ENCODE results near the gene BEST3.

Gene BEST3

DNA sequence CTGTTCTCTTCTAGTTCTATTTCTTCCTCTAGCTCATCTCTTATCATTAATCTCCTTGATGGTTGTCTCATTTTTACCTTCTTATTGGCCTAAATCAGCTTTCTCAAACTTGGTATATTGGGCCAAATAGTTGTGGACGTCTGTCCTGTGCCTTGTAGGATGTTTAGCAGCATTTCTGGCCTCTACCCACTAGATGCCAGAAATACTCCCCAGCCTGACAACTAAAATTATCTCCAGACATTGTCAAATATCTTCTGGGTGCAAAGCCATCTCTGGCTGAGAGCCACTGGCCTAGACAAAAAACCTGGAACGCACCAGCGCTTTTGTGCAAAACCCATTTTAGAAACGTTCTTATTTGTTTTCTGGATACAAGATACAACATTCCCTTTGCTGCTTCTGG lies 49.6 kb downstream of the BEST3 start:
- Histone ChIP-seq H3K79me2 (ENCODE audit: low read length) (no peaks in the 10 kb centered on the region), H3K27me3 (replicated peaks; ENCODE audit: insufficient read depth, low read length) (no peaks in the 10 kb centered on the region), H3K4me3 (ENCODE audit: low read length) (no peak overlapping the region), H3K27ac (ENCODE audit: low read length) (no peak overlapping the region), H4K20me1 (ENCODE audit: insufficient read depth, low read length) (no peaks in the 10 kb centered on the region), H3K9me2 (replicated peaks; ENCODE audit: insufficient read depth, low read length) (no peaks in the 10 kb centered on the region), H2AFZ (ENCODE audit: low read length) (no peak overlapping the region), H3K4me2 (ENCODE audit: low read depth, low read length) (no peak overlapping the region), H3F3A (ENCODE audit: insufficient read depth, low read length) (no peaks in the 10 kb centered on the region), H3K9ac (ENCODE audit: low read length) (no peak overlapping the region), H3K4me1 (ENCODE audit: low read length) (no peaks in the 10 kb centered on the region), H3K9me3 (replicated peaks; ENCODE audit: insufficient read depth, low read length) (no peaks in the 10 kb centered on the region), H3K36me3 (replicated peaks; ENCODE audit: insufficient read depth, low read length) (no peaks in the 10 kb centered on the region)
- no peak for TF ChIP-seq EZH2 (optimal IDR thresholded peaks at IDR 0.05; ENCODE audit: low read depth, low read length)
- TF ChIP-seq, protein P1, sequence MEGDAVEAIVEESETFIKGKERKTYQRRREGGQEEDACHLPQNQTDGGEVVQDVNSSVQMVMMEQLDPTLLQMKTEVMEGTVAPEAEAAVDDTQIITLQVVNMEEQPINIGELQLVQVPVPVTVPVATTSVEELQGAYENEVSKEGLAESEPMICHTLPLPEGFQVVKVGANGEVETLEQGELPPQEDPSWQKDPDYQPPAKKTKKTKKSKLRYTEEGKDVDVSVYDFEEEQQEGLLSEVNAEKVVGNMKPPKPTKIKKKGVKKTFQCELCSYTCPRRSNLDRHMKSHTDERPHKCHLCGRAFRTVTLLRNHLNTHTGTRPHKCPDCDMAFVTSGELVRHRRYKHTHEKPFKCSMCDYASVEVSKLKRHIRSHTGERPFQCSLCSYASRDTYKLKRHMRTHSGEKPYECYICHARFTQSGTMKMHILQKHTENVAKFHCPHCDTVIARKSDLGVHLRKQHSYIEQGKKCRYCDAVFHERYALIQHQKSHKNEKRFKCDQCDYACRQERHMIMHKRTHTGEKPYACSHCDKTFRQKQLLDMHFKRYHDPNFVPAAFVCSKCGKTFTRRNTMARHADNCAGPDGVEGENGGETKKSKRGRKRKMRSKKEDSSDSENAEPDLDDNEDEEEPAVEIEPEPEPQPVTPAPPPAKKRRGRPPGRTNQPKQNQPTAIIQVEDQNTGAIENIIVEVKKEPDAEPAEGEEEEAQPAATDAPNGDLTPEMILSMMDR (IDR thresholded peaks at IDR 0.05; ENCODE audit: low read length), result no peak
- DNase-seq, result no peak

DNA sequence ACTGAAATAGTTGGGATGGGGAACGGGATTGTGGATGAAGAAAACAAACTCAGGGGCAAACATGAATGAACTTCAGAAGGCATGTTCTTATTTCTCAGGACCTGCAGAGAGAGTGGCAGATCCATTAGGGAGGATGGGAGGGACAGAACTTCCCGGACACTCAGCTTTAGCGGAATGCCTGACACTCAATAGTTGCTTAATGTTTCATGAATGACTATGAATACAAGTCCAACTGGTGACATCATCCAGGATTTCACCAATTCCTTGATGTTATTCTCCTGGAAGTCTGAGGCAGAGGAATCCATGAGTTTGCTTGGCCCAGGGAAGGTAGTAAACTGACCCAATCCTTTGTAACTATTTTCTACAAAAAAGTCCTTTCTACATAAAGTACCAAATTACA lies 50.6 kb downstream of the BEST3 start:
- no peak overlapping the region for H3K27ac ChIP-seq (ENCODE audit: low read length)
- H3K4me3 ChIP-seq (ENCODE audit: low read length), result no peak overlapping the region

DNA sequence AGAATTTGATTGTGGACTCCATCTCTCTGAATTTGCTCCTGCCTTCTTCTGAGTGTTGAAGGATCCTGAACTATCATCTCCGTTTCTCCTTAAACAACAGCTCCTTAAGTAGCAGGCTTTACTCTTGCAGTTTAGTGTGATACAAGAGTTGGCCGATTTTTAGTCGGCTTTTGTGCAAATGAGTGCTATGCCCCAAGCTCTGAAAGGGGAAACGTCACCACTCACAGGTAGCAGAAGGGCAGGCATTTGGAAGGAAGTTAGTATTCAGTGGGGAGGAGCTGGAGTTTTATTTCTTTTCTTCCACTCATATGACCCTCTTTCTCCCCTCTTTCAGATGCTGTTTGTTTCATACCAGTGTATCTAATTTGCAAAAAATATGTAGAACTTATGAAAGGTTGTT lies 51.9 kb downstream of the BEST3 start:
- Histone ChIP-seq H3K27me3 (replicated peaks; ENCODE audit: insufficient read depth, low read length) (no peaks in the 10 kb centered on the region), H3K9me2 (replicated peaks; ENCODE audit: insufficient read depth, low read length) (no peaks in the 10 kb centered on the region), H2AFZ (ENCODE audit: low read length) (no peak overlapping the region)

More for the DNA sequence above, 50.6 kb downstream of the BEST3 start:
- Histone ChIP-seq H3K36me3 (replicated peaks; ENCODE audit: insufficient read depth, low read length) (no peaks in the 10 kb centered on the region), H3K9me2 (replicated peaks; ENCODE audit: insufficient read depth, low read length) (no peaks in the 10 kb centered on the region), H3K27me3 (replicated peaks; ENCODE audit: insufficient read depth, low read length) (no peaks in the 10 kb centered on the region), H3K4me2 (ENCODE audit: low read depth, low read length) (no peak overlapping the region), H4K20me1 (ENCODE audit: insufficient read depth, low read length) (no peaks in the 10 kb centered on the region), H2AFZ (ENCODE audit: low read length) (no peak overlapping the region), H3K79me2 (ENCODE audit: low read length) (no peaks in the 10 kb centered on the region), H3K9ac (ENCODE audit: low read length) (no peak overlapping the region), H3K4me1 (ENCODE audit: low read length) (no peaks in the 10 kb centered on the region), H3K9me3 (replicated peaks; ENCODE audit: insufficient read depth, low read length) (no peaks in the 10 kb centered on the region), H3F3A (ENCODE audit: insufficient read depth, low read length) (no peaks in the 10 kb centered on the region)
- TF ChIP-seq, protein P1 (IDR thresholded peaks at IDR 0.05; ENCODE audit: low read length), result no peak
- no peak for DNase-seq

More for the DNA sequence above, 51.9 kb downstream of the BEST3 start:
- Histone ChIP-seq H3F3A (ENCODE audit: insufficient read depth, low read length) (no peaks in the 10 kb centered on the region), H4K20me1 (ENCODE audit: insufficient read depth, low read length) (no peaks in the 10 kb centered on the region), H3K36me3 (replicated peaks; ENCODE audit: insufficient read depth, low read length) (no peaks in the 10 kb centered on the region), H3K4me3 (ENCODE audit: low read length) (no peak overlapping the region), H3K9me3 (replicated peaks; ENCODE audit: insufficient read depth, low read length) (no peaks in the 10 kb centered on the region), H3K4me1 (ENCODE audit: low read length) (no peaks in the 10 kb centered on the region), H3K79me2 (ENCODE audit: low read length) (no peaks in the 10 kb centered on the region), H3K4me2 (ENCODE audit: low read depth, low read length) (no peak overlapping the region), H3K27ac (ENCODE audit: low read length) (no peak overlapping the region), H3K9ac (ENCODE audit: low read length) (no peak overlapping the region)
- TF ChIP-seq, protein P1 (IDR thresholded peaks at IDR 0.05; ENCODE audit: low read length), result no peak
- TF ChIP-seq EZH2phosphoT487 (IDR thresholded peaks at IDR 0.05; ENCODE audit: low read length) (no peak), EZH2 (optimal IDR thresholded peaks at IDR 0.05; ENCODE audit: low read depth, low read length) (no peak)
- DNase-seq, result peak; percentile 19

All from MM.1S (cell line).